Measurements from ENCODE around the gene HLA-DRA. TPM values are rescaled to one million over a fixed set of nuclear protein-coding genes. Genes with fewer than 3 reads are reported as not detected.
"Not testable (repeated sequence)": the region's sequence is repeated elsewhere in the genome, so short reads cannot be mapped to it uniquely, and the experiment has no call there.

HLA-DRA gene
- total and polyA plus RNA-seq, 2 donors (not counting 1 experiment from before 2014, with no cell fraction given): 2,881 to 4,498 TPM

GRCh38 chr6:32462609-32463008, 22.9 kb downstream of the HLA-DRA start:
- POLR2A ChIA-PET: interaction anchor here (0.8 kb wide), 1 partner anchor 10 kb away, joined by 3 read pairs; no protein-coding TSS in a partner anchor
- H3K4me1 ChIP-seq (ENCODE audit: control insufficient read depth in 2 of 2, insufficient read depth in 2 of 2, low read length in 2 of 2): peaks cover 0 to 10% of the 10 kb centered on the region in 2 donors
- no peak overlapping the region for H3K9ac ChIP-seq (ENCODE audit: low read length)
- no peaks in the 10 kb centered on the region for H3K36me3 ChIP-seq (replicated peaks in 1 of 2; ENCODE audit: control extremely low read depth in 1 of 2, control insufficient read depth in 1 of 2, extremely low read depth in 1 of 2, insufficient read depth in 2 of 2, low read length in 1 of 2)
- H3K79me2 ChIP-seq (ENCODE audit: control insufficient read depth, insufficient read depth, low read length): no peaks in the 10 kb centered on the region
- H3K9me3 ChIP-seq (ENCODE audit: control extremely low read depth in 1 of 3, control insufficient read depth in 2 of 3, insufficient read depth in 1 of 3, low read length in 2 of 3): peaks cover 0 to 13% (median 2%) of the 10 kb centered on the region in 3 donors
- H3K27me3 ChIP-seq (replicated peaks in 1 of 4; ENCODE audit: control extremely low read depth in 1 of 4, control insufficient read depth in 3 of 4, insufficient read depth in 4 of 4, low read length in 3 of 4): no peaks in the 10 kb centered on the region
- CTCF ChIA-PET: interaction anchor here (0.6 kb wide), 1 partner anchor 16 kb away, joined by 3 read pairs; no protein-coding TSS in a partner anchor
- H3K9me3 Mint-ChIP-seq (ENCODE audit: insufficient read depth): peaks cover 3% of the 10 kb centered on the region
- peaks cover 20% of the 10 kb centered on the region for H3K4me1 Mint-ChIP-seq
- H3K4me2 ChIP-seq (replicated peaks; ENCODE audit: low read depth, low read length, poor library complexity, severe bottlenecking): no peak overlapping the region
- ATAC-seq (ENCODE audit: low read depth): peak; percentile 41
- no peak overlapping the region for H2AFZ ChIP-seq (ENCODE audit: insufficient read depth, low read depth, low read length, poor library complexity, severe bottlenecking)
- no peak for TF ChIP-seq CTCF (IDR thresholded peaks at IDR 0.05)
- no peak for TF ChIP-seq EZH2 (IDR thresholded peaks at IDR 0.05; ENCODE audit: borderline replicate concordance, insufficient read depth, low read depth, low read length, poor library complexity, severe bottlenecking)
- no peaks in the 10 kb centered on the region for H3K27me3 Mint-ChIP-seq
- H3K4me3 Mint-ChIP-seq: peak overlapping the region; percentile 12
- intact Hi-C loops (cut with micrococcal nuclease): no loop called here
- no peak overlapping the region for H3K27ac Mint-ChIP-seq
- no peak overlapping the region for H3K27ac ChIP-seq (ENCODE audit: low read length in 2 of 2)
- no peak for DNase-seq
- WGBS (ENCODE audit: insufficient coverage): 60% methylated on average over 1 of the region's 3 CpGs
- H3K4me3 ChIP-seq (ENCODE audit: control extremely low read depth in 1 of 5, extremely low read depth in 1 of 5, insufficient read depth in 1 of 5, low read depth in 2 of 5, low read length in 4 of 5): no peak overlapping the region
- no peaks in the 10 kb centered on the region for H4K20me1 ChIP-seq (ENCODE audit: control insufficient read depth, insufficient read depth, low read length, poor library complexity, severe bottlenecking)

- peaks cover 10 to 12% of the 10 kb centered on the region in 2 donors for H3K4me1 ChIP-seq (ENCODE audit: control insufficient read depth in 2 of 2, insufficient read depth in 2 of 2, low read length in 2 of 2)
- H3K4me1 Mint-ChIP-seq: peaks cover 16% of the 10 kb centered on the region
- peaks cover 15% of the 10 kb centered on the region for H3K79me2 ChIP-seq (ENCODE audit: control insufficient read depth, insufficient read depth, low read length)
- H2AFZ ChIP-seq (ENCODE audit: insufficient read depth, low read depth, low read length, poor library complexity, severe bottlenecking); POLR2A ChIA-PET; DNase-seq; H3K27me3 Mint-ChIP-seq; H3K4me3 Mint-ChIP-seq; ATAC-seq (ENCODE audit: low read depth); intact Hi-C loops (cut with micrococcal nuclease); H3K9me3 Mint-ChIP-seq (ENCODE audit: insufficient read depth); H3K9me3 ChIP-seq (ENCODE audit: control extremely low read depth in 1 of 3, control insufficient read depth in 2 of 3, insufficient read depth in 1 of 3, low read length in 2 of 3); H3K4me2 ChIP-seq (replicated peaks; ENCODE audit: low read depth, low read length, poor library complexity, severe bottlenecking); H4K20me1 ChIP-seq (ENCODE audit: control insufficient read depth, insufficient read depth, low read length, poor library complexity, severe bottlenecking); H3K27me3 ChIP-seq (replicated peaks in 1 of 4; ENCODE audit: control extremely low read depth in 1 of 4, control insufficient read depth in 3 of 4, insufficient read depth in 4 of 4, low read length in 3 of 4); H3K27ac ChIP-seq (ENCODE audit: low read length in 2 of 2); H3K27ac Mint-ChIP-seq; H3K9ac ChIP-seq (ENCODE audit: low read length); H3K36me3 ChIP-seq (replicated peaks in 1 of 2; ENCODE audit: control extremely low read depth in 1 of 2, control insufficient read depth in 1 of 2, extremely low read depth in 1 of 2, insufficient read depth in 2 of 2, low read length in 1 of 2); H3K4me3 ChIP-seq (ENCODE audit: control extremely low read depth in 1 of 5, extremely low read depth in 1 of 5, insufficient read depth in 1 of 5, low read depth in 2 of 5, low read length in 4 of 5); CTCF ChIA-PET: not testable (repeated sequence)
- no CpG with 5 or more reads among the region's 5 CpGs for WGBS (ENCODE audit: insufficient coverage)
Observed at GRCh38 chr6:32467743-32468503, 28.2 kb downstream of the HLA-DRA start.
